C4-2B (cell line): ENCODE results near the gene SOBP.

Experiments
- CTCF ChIP-seq: fragments of 450-650 bp; conservative IDR thresholded peaks from 2 replicates; pipeline ENCODE4 v1.5.1; 2017; ENCODE audit warnings: mild to moderate bottlenecking
- ZFX ChIP-seq: fragments of 450-650 bp; IDR thresholded peaks from 2 replicates; pipeline ENCODE4 v1.6.1; 2017

DNA sequence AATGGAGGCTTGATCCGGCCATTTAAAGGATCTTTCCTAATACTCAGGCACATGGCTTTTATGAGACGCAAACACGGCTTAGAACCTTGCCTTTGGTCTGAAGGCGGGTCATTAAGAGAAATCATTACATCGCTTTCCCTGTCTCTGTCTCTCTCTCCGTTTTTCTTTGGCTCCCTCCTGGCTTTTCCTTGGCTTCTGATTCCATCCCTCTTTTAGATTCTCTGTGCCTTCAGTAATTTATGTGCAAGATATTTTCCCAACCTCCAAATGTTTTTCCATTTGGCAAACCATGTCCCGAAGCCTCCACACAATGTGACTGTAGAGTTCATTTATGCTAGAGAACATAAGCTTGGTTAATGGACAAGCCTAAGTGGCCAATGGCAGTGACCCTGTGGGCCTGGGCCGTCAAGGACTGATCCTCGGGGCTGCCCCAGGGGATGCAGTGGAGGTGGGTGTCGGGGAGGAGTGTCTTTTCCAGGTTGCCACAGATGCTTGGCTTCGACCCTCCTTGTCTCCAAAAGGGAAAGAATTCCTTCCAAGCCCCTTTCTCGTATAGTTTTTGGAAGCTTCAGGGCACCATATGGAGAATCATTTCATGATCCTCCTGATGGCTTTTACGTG lies 177.2 kb downstream of the SOBP start:
- TF ChIP-seq CTCF (no peak), ZFX (no peak)
